ENCODE data around the gene WNT3A.
"Not testable (repeated sequence)": the region's sequence is repeated elsewhere in the genome, so short reads cannot be mapped to it uniquely, and the experiment has no call there.

DNA sequence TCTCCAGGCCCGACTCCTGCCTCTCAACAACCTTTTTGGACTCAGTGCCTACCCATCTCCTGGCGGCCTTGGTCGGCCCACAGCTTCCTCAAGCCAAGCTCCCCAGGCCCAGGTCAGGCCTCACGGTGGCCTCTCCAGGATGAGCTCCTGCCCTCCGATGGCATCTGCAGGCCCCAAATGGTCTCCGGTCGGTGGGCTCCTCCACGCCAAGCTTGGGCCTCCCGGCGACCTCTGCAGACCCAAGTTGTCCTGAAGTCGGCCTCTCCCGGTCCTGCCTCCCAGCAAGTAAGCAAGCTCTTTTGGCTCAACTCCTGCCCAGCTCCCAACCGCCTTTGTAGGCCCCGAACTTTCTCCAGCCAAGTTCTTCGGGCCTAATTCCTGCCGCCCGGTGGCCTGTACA lies 35.6 kb upstream of the WNT3A start:
- not testable (repeated sequence) for TF ChIP-seq POLR2A, POLR2AphosphoS5 (IDR thresholded peaks at IDR 0.05)
- TF ChIP-seq, protein P1, sequence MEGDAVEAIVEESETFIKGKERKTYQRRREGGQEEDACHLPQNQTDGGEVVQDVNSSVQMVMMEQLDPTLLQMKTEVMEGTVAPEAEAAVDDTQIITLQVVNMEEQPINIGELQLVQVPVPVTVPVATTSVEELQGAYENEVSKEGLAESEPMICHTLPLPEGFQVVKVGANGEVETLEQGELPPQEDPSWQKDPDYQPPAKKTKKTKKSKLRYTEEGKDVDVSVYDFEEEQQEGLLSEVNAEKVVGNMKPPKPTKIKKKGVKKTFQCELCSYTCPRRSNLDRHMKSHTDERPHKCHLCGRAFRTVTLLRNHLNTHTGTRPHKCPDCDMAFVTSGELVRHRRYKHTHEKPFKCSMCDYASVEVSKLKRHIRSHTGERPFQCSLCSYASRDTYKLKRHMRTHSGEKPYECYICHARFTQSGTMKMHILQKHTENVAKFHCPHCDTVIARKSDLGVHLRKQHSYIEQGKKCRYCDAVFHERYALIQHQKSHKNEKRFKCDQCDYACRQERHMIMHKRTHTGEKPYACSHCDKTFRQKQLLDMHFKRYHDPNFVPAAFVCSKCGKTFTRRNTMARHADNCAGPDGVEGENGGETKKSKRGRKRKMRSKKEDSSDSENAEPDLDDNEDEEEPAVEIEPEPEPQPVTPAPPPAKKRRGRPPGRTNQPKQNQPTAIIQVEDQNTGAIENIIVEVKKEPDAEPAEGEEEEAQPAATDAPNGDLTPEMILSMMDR (IDR thresholded peaks at IDR 0.05 in 8 of 11, conservative IDR thresholded peaks at IDR 0.05 in 3 of 11): not testable (repeated sequence)

Data from spleen (tissue), 7 donors.